ENCODE results near the gene SHC4. TPM values are rescaled to one million over a fixed set of nuclear protein-coding genes. Genes with fewer than 3 reads are reported as not detected.

The SHC4 gene
- total and polyA plus RNA-seq, 9 of the 15 experiments (the other 6 are each of a cell fraction or from before 2014, with no cell fraction given), result 0.43 to 1.2 (median 0.67) TPM

DNA sequence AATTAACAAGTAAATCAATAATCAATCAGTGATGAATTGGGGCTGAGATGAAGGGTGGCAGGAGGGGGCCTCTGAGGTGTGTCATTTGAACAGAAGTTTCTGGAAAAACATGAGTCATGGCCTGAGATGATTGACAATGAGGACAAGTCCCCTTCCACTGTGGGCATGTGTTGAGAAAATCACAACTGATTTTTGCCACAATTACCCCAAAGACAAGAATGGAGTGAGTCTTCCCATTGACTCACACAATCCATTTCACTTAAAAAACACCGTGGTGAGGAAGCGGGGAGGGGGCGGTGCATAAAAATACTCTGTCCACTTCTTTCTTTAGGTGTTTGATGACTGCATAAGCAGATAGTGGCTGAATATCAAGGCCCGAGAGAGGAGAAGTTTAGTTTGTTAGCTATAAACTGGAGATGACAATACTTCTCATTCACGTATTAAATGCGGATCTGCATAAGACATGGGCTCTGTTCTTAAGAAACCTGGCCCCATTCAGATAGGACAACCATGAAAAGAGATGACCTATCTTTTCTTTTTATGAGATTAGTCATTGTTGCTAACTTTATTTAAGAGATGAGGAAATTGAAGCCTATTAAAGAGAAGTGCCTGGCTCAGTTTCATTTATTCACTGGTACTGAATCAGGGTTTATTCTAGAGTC lies 34.7 kb downstream of the SHC4 start (continued):
- TF ChIP-seq, protein P1, sequence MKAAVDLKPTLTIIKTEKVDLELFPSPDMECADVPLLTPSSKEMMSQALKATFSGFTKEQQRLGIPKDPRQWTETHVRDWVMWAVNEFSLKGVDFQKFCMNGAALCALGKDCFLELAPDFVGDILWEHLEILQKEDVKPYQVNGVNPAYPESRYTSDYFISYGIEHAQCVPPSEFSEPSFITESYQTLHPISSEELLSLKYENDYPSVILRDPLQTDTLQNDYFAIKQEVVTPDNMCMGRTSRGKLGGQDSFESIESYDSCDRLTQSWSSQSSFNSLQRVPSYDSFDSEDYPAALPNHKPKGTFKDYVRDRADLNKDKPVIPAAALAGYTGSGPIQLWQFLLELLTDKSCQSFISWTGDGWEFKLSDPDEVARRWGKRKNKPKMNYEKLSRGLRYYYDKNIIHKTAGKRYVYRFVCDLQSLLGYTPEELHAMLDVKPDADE (conservative IDR thresholded peaks at IDR 0.05; ENCODE audit: control insufficient read depth, low read depth, low read length), result no peak
- TF ChIP-seq ZKSCAN8 (CRISPR knock-in tag; IDR thresholded peaks at IDR 0.05) (no peak), ZNF644 (tag; IDR thresholded peaks at IDR 0.05; ENCODE audit: low read depth) (no peak), HOXB6 (CRISPR knock-in tag; IDR thresholded peaks at IDR 0.05; ENCODE audit: borderline replicate concordance) (no peak), ZNF79 (CRISPR knock-in tag; IDR thresholded peaks at IDR 0.05; ENCODE audit: low read depth) (no peak), SMARCA5 (IDR thresholded peaks at IDR 0.05) (no peak), SRSF7 (optimal IDR thresholded peaks at IDR 0.05; ENCODE audit: low read depth, low read length) (no peak), XRCC4 (IDR thresholded peaks at IDR 0.05; ENCODE audit: extremely low read depth, insufficient read depth, insufficient read length) (no peak), JUND (IDR thresholded peaks at IDR 0.05; ENCODE audit: borderline replicate concordance, low read depth, low read length) (peak; percentile 42; the same call in 1 of the 2 replicates), JUND (tag; IDR thresholded peaks at IDR 0.05; ENCODE audit: borderline replicate concordance, low read depth, low read length) (peak; percentile 28; the same call in 1 of the 3 replicates), ZNF184 (CRISPR knock-in tag; IDR thresholded peaks at IDR 0.05) (no peak), MED1 (CRISPR knock-in tag; IDR thresholded peaks at IDR 0.05; ENCODE audit: borderline replicate concordance) (no peak)
- TF ChIP-seq, protein P2, sequence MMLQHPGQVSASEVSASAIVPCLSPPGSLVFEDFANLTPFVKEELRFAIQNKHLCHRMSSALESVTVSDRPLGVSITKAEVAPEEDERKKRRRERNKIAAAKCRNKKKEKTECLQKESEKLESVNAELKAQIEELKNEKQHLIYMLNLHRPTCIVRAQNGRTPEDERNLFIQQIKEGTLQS (IDR thresholded peaks at IDR 0.05), result peak; percentile 70; the same call in 1 of the 2 replicates
- TF ChIP-seq, protein P2 (CRISPR knock-in tag; conservative IDR thresholded peaks at IDR 0.05), result no peak
- TF ChIP-seq, protein P3, sequence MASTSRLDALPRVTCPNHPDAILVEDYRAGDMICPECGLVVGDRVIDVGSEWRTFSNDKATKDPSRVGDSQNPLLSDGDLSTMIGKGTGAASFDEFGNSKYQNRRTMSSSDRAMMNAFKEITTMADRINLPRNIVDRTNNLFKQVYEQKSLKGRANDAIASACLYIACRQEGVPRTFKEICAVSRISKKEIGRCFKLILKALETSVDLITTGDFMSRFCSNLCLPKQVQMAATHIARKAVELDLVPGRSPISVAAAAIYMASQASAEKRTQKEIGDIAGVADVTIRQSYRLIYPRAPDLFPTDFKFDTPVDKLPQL (IDR thresholded peaks at IDR 0.05; ENCODE audit: extremely low read depth, insufficient read length), result no peak
- TF ChIP-seq, protein P4, sequence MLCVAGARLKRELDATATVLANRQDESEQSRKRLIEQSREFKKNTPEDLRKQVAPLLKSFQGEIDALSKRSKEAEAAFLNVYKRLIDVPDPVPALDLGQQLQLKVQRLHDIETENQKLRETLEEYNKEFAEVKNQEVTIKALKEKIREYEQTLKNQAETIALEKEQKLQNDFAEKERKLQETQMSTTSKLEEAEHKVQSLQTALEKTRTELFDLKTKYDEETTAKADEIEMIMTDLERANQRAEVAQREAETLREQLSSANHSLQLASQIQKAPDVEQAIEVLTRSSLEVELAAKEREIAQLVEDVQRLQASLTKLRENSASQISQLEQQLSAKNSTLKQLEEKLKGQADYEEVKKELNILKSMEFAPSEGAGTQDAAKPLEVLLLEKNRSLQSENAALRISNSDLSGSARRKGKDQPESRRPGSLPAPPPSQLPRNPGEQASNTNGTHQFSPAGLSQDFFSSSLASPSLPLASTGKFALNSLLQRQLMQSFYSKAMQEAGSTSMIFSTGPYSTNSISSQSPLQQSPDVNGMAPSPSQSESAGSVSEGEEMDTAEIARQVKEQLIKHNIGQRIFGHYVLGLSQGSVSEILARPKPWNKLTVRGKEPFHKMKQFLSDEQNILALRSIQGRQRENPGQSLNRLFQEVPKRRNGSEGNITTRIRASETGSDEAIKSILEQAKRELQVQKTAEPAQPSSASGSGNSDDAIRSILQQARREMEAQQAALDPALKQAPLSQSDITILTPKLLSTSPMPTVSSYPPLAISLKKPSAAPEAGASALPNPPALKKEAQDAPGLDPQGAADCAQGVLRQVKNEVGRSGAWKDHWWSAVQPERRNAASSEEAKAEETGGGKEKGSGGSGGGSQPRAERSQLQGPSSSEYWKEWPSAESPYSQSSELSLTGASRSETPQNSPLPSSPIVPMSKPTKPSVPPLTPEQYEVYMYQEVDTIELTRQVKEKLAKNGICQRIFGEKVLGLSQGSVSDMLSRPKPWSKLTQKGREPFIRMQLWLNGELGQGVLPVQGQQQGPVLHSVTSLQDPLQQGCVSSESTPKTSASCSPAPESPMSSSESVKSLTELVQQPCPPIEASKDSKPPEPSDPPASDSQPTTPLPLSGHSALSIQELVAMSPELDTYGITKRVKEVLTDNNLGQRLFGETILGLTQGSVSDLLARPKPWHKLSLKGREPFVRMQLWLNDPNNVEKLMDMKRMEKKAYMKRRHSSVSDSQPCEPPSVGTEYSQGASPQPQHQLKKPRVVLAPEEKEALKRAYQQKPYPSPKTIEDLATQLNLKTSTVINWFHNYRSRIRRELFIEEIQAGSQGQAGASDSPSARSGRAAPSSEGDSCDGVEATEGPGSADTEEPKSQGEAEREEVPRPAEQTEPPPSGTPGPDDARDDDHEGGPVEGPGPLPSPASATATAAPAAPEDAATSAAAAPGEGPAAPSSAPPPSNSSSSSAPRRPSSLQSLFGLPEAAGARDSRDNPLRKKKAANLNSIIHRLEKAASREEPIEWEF (CRISPR knock-in tag; IDR thresholded peaks at IDR 0.05), result no peak
- TF ChIP-seq, protein P5, sequence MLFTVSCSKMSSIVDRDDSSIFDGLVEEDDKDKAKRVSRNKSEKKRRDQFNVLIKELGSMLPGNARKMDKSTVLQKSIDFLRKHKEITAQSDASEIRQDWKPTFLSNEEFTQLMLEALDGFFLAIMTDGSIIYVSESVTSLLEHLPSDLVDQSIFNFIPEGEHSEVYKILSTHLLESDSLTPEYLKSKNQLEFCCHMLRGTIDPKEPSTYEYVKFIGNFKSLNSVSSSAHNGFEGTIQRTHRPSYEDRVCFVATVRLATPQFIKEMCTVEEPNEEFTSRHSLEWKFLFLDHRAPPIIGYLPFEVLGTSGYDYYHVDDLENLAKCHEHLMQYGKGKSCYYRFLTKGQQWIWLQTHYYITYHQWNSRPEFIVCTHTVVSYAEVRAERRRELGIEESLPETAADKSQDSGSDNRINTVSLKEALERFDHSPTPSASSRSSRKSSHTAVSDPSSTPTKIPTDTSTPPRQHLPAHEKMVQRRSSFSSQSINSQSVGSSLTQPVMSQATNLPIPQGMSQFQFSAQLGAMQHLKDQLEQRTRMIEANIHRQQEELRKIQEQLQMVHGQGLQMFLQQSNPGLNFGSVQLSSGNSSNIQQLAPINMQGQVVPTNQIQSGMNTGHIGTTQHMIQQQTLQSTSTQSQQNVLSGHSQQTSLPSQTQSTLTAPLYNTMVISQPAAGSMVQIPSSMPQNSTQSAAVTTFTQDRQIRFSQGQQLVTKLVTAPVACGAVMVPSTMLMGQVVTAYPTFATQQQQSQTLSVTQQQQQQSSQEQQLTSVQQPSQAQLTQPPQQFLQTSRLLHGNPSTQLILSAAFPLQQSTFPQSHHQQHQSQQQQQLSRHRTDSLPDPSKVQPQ (CRISPR knock-in tag; IDR thresholded peaks at IDR 0.05; ENCODE audit: borderline replicate concordance), result no peak

Measured in K562 (cell line).